ENCODE data around the gene C10orf120.

C10orf120 gene

GRCh38 chr10:122669045-122669444, 30.6 kb downstream of the C10orf120 start (continued):
- no peak for TF ChIP-seq GLIS2 (tag by site-specific recombination; IDR thresholded peaks at IDR 0.05)

DNA sequence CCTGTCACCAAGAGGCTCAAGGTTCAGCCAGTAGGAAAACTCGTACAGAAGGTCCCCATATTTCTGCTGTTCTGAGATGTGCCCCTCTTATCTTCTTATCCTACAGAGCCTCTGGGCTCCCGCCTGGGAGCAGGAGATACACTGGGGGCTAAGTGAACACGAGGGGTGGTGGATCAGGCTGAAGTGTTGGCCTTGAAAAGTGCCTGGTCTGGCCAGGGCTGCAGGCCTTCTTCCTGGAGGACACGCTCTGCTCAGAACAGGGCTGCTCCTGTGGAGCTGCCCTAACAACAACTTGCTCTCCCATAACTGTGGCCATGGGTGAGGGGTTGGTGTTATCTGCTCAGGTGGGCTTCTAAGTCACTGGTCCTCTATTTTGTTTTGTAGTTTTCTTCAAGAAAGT, 33.7 kb downstream of the C10orf120 start:
- ChIA-PET CTCF (interaction anchor here (1.0 kb wide), 1 partner anchor 17 kb away, joined by 5 read pairs; no protein-coding TSS in a partner anchor), POLR2A (no interaction called here)
- Histone ChIP-seq H3K4me1 (ENCODE audit: control insufficient read depth, insufficient read depth, low read length) (no peaks in the 10 kb centered on the region), H3K27ac (ENCODE audit: extremely low read depth, low read depth, low read length) (no peak overlapping the region), H3K36me3 (ENCODE audit: control insufficient read depth in 2 of 2, insufficient read depth in 1 of 2, low read length in 2 of 2) (no peaks in the 10 kb centered on the region), H3K9me3 (ENCODE audit: control insufficient read depth, insufficient read depth, low read depth, low read length) (no peaks in the 10 kb centered on the region), H3K4me3 (ENCODE audit: low read depth, low read length) (no peak overlapping the region)
- no peak for TF ChIP-seq ZFP3 (tag by site-specific recombination; IDR thresholded peaks at IDR 0.05; ENCODE audit: low read depth)
- no peak for TF ChIP-seq ZNF610 (tag by site-specific recombination; IDR thresholded peaks at IDR 0.05; ENCODE audit: borderline replicate concordance)
- TF ChIP-seq ZNF514 (tag by site-specific recombination; IDR thresholded peaks at IDR 0.05) = no peak
- no peak for TF ChIP-seq ZFP41 (tag by site-specific recombination; IDR thresholded peaks at IDR 0.05; ENCODE audit: borderline replicate concordance)
- no peak for TF ChIP-seq ZNF362 (tag by site-specific recombination; IDR thresholded peaks at IDR 0.05)
- TF ChIP-seq PATZ1 (tag by site-specific recombination; IDR thresholded peaks at IDR 0.05) = no peak
- TF ChIP-seq ZNF76 (tag by site-specific recombination; IDR thresholded peaks at IDR 0.05; ENCODE audit: borderline replicate concordance, low read depth) = no peak
- no peak for TF ChIP-seq HIC1 (tag by site-specific recombination; IDR thresholded peaks at IDR 0.05)
- TF ChIP-seq IKZF3 (tag by site-specific recombination; IDR thresholded peaks at IDR 0.05) = no peak
- no peak for TF ChIP-seq ZNF473 (tag by site-specific recombination; IDR thresholded peaks at IDR 0.05)
- TF ChIP-seq, protein P1, sequence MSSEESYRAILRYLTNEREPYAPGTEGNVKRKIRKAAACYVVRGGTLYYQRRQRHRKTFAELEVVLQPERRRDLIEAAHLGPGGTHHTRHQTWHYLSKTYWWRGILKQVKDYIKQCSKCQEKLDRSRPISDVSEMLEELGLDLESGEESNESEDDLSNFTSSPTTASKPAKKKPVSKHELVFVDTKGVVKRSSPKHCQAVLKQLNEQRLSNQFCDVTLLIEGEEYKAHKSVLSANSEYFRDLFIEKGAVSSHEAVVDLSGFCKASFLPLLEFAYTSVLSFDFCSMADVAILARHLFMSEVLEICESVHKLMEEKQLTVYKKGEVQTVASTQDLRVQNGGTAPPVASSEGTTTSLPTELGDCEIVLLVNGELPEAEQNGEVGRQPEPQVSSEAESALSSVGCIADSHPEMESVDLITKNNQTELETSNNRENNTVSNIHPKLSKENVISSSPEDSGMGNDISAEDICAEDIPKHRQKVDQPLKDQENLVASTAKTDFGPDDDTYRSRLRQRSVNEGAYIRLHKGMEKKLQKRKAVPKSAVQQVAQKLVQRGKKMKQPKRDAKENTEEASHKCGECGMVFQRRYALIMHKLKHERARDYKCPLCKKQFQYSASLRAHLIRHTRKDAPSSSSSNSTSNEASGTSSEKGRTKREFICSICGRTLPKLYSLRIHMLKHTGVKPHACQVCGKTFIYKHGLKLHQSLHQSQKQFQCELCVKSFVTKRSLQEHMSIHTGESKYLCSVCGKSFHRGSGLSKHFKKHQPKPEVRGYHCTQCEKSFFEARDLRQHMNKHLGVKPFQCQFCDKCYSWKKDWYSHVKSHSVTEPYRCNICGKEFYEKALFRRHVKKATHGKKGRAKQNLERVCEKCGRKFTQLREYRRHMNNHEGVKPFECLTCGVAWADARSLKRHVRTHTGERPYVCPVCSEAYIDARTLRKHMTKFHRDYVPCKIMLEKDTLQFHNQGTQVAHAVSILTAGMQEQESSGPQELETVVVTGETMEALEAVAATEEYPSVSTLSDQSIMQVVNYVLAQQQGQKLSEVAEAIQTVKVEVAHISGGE (tag by site-specific recombination; conservative IDR thresholded peaks at IDR 0.05; ENCODE audit: low read depth) = no peak
- no peak for TF ChIP-seq SCRT1 (tag by site-specific recombination; IDR thresholded peaks at IDR 0.05; ENCODE audit: borderline replicate concordance)
- TF ChIP-seq WT1 (tag by site-specific recombination; IDR thresholded peaks at IDR 0.05) = no peak

GRCh38 chr10:122665329-122665860, 34.3 kb downstream of the C10orf120 start:
- no peak overlapping the region for H3K4me3 ChIP-seq (ENCODE audit: low read depth, low read length)
- no peaks in the 10 kb centered on the region for H3K36me3 ChIP-seq (ENCODE audit: control insufficient read depth in 2 of 2, insufficient read depth in 1 of 2, low read length in 2 of 2)
- POLR2A ChIA-PET = no interaction called here
- H3K9me3 ChIP-seq (ENCODE audit: control insufficient read depth, insufficient read depth, low read depth, low read length) = no peaks in the 10 kb centered on the region
- CTCF ChIA-PET = interaction anchor here (1.0 kb wide), 1 partner anchor 16 kb away, joined by 5 read pairs; no protein-coding TSS in a partner anchor
- H3K4me1 ChIP-seq (ENCODE audit: control insufficient read depth, insufficient read depth, low read length) = no peaks in the 10 kb centered on the region
- H3K27ac ChIP-seq (ENCODE audit: extremely low read depth, low read depth, low read length) = no peak overlapping the region
- TF ChIP-seq ZNF37A (tag by site-specific recombination; IDR thresholded peaks at IDR 0.05) = no peak
- TF ChIP-seq ZNF121 (tag by site-specific recombination; IDR thresholded peaks at IDR 0.05) = no peak
- no peak for TF ChIP-seq ZNF202 (tag by site-specific recombination; IDR thresholded peaks at IDR 0.05; ENCODE audit: borderline replicate concordance)
- TF ChIP-seq HOXA7 (CRISPR knock-in tag; IDR thresholded peaks at IDR 0.05; ENCODE audit: borderline replicate concordance) = no peak
- no peak for TF ChIP-seq ZFP37 (tag by site-specific recombination; IDR thresholded peaks at IDR 0.05)
- TF ChIP-seq PRDM4 (tag by site-specific recombination; IDR thresholded peaks at IDR 0.05) = no peak
- TF ChIP-seq ZNF174 (tag by site-specific recombination; IDR thresholded peaks at IDR 0.05) = no peak
- no peak for TF ChIP-seq ZNF514 (tag by site-specific recombination; IDR thresholded peaks at IDR 0.05)
- TF ChIP-seq ZNF155 (tag by site-specific recombination; IDR thresholded peaks at IDR 0.05) = no peak

Measured in HEK293 (cell line).